Measurements from ENCODE around the gene IL15. TPM values are rescaled to one million over a fixed set of nuclear protein-coding genes. Genes with fewer than 3 reads are reported as not detected.
"Not testable (repeated sequence)": the region's sequence is repeated elsewhere in the genome, so short reads cannot be mapped to it uniquely, and the experiment has no call there.

IL15 gene
- total RNA-seq, 1 donor from 2014 or later: 1.2 TPM

GRCh38 chr4:141645611-141646340 lies 9.4 kb downstream of the IL15 start:
- FAIRE-seq: no peak
- DNase-seq (ENCODE audit: low spot score in 2 of 2): no peak

- DNase-seq (ENCODE audit: low spot score in 2 of 2) (no peak), FAIRE-seq (no peak)
Measured at GRCh38 chr4:141646969-141647368, 10.6 kb downstream of the IL15 start.

GRCh38 chr4:141647966-141648365 lies 11.6 kb downstream of the IL15 start:
- FAIRE-seq (no peak), DNase-seq (ENCODE audit: low spot score in 2 of 2) (no peak)

GRCh38 chr4:141652161-141652778 lies 15.9 kb downstream of the IL15 start:
- FAIRE-seq: no peak
- no peak for DNase-seq (ENCODE audit: low spot score in 2 of 2)

GRCh38 chr4:141654098-141654497 lies 17.7 kb downstream of the IL15 start:
- DNase-seq (ENCODE audit: low spot score in 2 of 2): no peak
- no peak for FAIRE-seq

- DNase-seq (ENCODE audit: low spot score in 2 of 2): no peak
- FAIRE-seq: no peak
Measured at GRCh38 chr4:141656031-141656430, 19.6 kb downstream of the IL15 start.

- DNase-seq (ENCODE audit: low spot score in 2 of 2): no peak
Measured at GRCh38 chr4:141657550-141658250, 21.3 kb downstream of the IL15 start.

GRCh38 chr4:141658309-141658708 lies 21.9 kb downstream of the IL15 start:
- DNase-seq (ENCODE audit: low spot score in 2 of 2) (no peak), FAIRE-seq (no peak)

More at GRCh38 chr4:141657550-141658250, 21.3 kb downstream of the IL15 start:
- FAIRE-seq: no peak

GRCh38 chr4:141659539-141659938 lies 23.2 kb downstream of the IL15 start:
- FAIRE-seq (no peak), DNase-seq (ENCODE audit: low spot score in 2 of 2) (no peak)

- FAIRE-seq: no peak
Measured at GRCh38 chr4:141660880-141661279, 24.5 kb downstream of the IL15 start.

GRCh38 chr4:141668200-141668910 lies 32.0 kb downstream of the IL15 start:
- no peak for FAIRE-seq
- no peak for DNase-seq (ENCODE audit: low spot score in 2 of 2)

More at GRCh38 chr4:141660880-141661279, 24.5 kb downstream of the IL15 start:
- no peak for DNase-seq (ENCODE audit: low spot score in 2 of 2)

- DNase-seq (ENCODE audit: low spot score in 2 of 2) (no peak), FAIRE-seq (no peak)
Measured at GRCh38 chr4:141669501-141669900, 33.1 kb downstream of the IL15 start.

- FAIRE-seq (no peak), DNase-seq (ENCODE audit: low spot score in 2 of 2) (no peak)
Measured at GRCh38 chr4:141675384-141675783, 39.0 kb downstream of the IL15 start.

- DNase-seq (ENCODE audit: low spot score in 2 of 2) (no peak), FAIRE-seq (no peak)
Measured at GRCh38 chr4:141676087-141676670, 39.8 kb downstream of the IL15 start.

GRCh38 chr4:141680060-141680459 lies 43.7 kb downstream of the IL15 start:
- no peak for FAIRE-seq
- no peak for DNase-seq (ENCODE audit: low spot score in 2 of 2)

- DNase-seq (ENCODE audit: low spot score in 2 of 2) (no peak), FAIRE-seq (no peak)
Measured at GRCh38 chr4:141684785-141685184, 48.4 kb downstream of the IL15 start.

GRCh38 chr4:141686146-141686775 lies 49.9 kb downstream of the IL15 start:
- DNase-seq (ENCODE audit: low spot score in 2 of 2) (no peak), FAIRE-seq (no peak)

- no peak for DNase-seq (ENCODE audit: low spot score in 2 of 2)
- peak; percentile 19 for FAIRE-seq
Measured at GRCh38 chr4:141686879-141687278, 50.5 kb downstream of the IL15 start.

GRCh38 chr4:141689726-141690296 lies 53.4 kb downstream of the IL15 start:
- not testable (repeated sequence) for FAIRE-seq; DNase-seq (ENCODE audit: low spot score in 2 of 2)

- DNase-seq (ENCODE audit: low spot score in 2 of 2); FAIRE-seq: not testable (repeated sequence)
Measured at GRCh38 chr4:141691247-141691646, 54.9 kb downstream of the IL15 start.

Measured in frontal cortex (tissue), 4 donors.